Activated B cell treated with CpG ODN at 0.5 μM for 24 hours (primary cell): ENCODE data around the gene SIX1. TPM values are rescaled to one million over a fixed set of nuclear protein-coding genes. Genes with fewer than 3 reads are reported as not detected.

ENCODE experiments used
- ATAC-seq: fragments of 200-7000 bp; cut with Tn5 transposase; one replicate; pipeline ENCODE4 v1.10.0; 2021; ENCODE audit warnings: low read depth, mild to moderate bottlenecking, moderate library complexity
- CTCF ChIA-PET: fragments of 350-600 bp; sonication (Branson Sonifier 250); formaldehyde crosslinking; loops from one replicate; lab custom pipeline; 2021; ENCODE audit warnings: antibody characterized with exemption; lab: Charles Lee
- POLR2A ChIA-PET: fragments of 350-600 bp; sonication (Branson Sonifier 250); formaldehyde crosslinking; loops from one replicate; lab custom pipeline; 2021; ENCODE audit warnings: antibody characterized with exemption; lab: Charles Lee
- DNase-seq: peaks from one replicate; pipeline ENCODE4 v3.0.0; 2022
- H3K27ac Mint-ChIP-seq: one replicate; pipeline ENCODE4 v1.8.0; 2020; ENCODE audit warnings: mixed read lengths
- H3K27me3 Mint-ChIP-seq: one replicate; pipeline ENCODE4 v1.8.0; 2021; ENCODE audit warnings: mixed read lengths
- H3K36me3 Mint-ChIP-seq: one replicate; pipeline ENCODE4 v1.8.0; 2021; ENCODE audit warnings: low read depth, mixed read lengths
- H3K4me1 Mint-ChIP-seq: one replicate; pipeline ENCODE4 v1.8.0; 2021; ENCODE audit warnings: mixed read lengths
- H3K4me3 Mint-ChIP-seq: one replicate; pipeline ENCODE4 v1.8.0; 2020; ENCODE audit warnings: mild to moderate bottlenecking, mixed read lengths
- H3K9me3 Mint-ChIP-seq: one replicate; pipeline ENCODE4 v1.8.0; 2020; ENCODE audit warnings: mixed read lengths
- intact Hi-C: fragments of 100-400 bp; cut with micrococcal nuclease; formaldehyde crosslinking; loops from one replicate; pipeline ENCODE4 v1.15.1; 2024
- total RNA-seq: library from RNA; stranded (reverse); gene quantifications from 2 replicates; pipeline ENCODE4 v1.2.3, GENCODE V29; 2022
- TF ChIP-seq, protein P1 (sequence below): fragments of 200-600 bp; IDR thresholded peaks from one replicate; pipeline ENCODE4 v1.8.0; 2022; ENCODE audit warnings: antibody characterized with exemption, mild to moderate bottlenecking

The SIX1 gene
- total RNA-seq: not detected in 2 replicates

DNA sequence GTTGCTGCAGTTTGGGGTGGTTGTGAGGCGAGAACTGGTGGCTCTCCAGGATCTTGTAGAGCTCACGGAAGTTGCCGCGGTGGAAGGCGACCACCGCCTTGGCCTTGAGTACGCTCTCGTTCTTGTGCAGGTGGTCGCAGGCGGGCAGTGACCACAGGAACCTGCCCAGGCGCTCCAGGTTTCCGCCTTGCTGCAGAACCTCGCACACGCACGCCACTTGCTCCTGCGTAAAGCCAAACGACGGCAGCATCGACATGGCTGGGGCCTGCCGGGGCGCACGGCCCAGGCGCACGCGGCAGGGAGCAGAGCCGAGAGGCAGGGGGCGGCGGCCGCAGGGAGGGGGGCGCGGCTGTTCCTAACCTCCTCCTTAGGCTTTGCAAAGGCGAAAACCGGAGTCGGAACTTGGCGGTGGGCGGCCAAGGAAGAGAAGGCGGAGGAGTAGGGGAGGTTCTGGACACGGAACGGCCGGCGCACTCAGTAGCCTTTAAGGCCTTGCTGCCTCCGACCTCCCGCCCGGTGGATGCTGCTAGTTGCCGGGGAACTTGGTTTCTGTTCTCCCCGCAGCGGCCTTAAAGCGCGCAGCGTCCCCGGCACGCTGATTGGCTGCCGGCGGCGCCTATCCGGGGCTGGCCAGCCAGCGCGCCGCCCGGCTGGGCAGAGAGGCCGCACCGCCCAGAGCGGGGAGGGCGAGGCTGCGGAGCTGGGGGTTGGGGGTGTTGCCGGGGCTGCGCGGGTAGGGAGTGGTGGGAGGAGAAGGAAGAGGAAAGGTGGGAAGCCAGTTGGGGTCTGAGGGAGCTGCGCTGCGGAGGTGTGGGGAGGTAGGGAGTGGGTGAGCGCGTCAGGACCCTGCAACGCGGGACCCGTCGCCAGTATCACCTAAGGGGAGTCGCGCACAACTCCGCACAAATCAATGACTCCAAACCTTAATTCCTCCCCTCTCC is at the start of gene SIX1:
Gene SIX1, minus strand, starts transcription at position 544 of the 941 bp plus-strand sequence. Its CDS starts 288 bp downstream, at position 256.
- peak; percentile 27 for DNase-seq

DNA sequence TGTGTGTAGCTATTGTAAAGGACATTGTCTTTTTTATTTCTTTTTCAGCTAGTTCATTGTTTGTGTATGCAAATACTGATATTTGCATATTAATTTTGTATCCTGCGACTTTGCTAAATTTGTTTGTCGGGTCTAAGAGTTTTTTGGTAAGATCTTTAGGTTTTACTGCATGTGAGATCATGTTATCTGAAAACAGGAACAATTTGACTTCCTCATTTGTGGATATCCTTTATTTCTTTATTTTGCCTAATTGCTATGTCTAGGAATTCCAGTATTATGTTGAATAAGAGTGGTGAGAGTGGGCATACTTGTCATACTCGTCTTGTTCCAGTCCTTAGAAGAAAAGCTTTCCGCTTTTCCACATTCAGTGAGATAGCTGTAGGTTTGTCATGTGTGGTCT is 46.0 kb upstream of the SIX1 start:
- TF ChIP-seq, protein P1, sequence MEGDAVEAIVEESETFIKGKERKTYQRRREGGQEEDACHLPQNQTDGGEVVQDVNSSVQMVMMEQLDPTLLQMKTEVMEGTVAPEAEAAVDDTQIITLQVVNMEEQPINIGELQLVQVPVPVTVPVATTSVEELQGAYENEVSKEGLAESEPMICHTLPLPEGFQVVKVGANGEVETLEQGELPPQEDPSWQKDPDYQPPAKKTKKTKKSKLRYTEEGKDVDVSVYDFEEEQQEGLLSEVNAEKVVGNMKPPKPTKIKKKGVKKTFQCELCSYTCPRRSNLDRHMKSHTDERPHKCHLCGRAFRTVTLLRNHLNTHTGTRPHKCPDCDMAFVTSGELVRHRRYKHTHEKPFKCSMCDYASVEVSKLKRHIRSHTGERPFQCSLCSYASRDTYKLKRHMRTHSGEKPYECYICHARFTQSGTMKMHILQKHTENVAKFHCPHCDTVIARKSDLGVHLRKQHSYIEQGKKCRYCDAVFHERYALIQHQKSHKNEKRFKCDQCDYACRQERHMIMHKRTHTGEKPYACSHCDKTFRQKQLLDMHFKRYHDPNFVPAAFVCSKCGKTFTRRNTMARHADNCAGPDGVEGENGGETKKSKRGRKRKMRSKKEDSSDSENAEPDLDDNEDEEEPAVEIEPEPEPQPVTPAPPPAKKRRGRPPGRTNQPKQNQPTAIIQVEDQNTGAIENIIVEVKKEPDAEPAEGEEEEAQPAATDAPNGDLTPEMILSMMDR: no peak
- CTCF ChIA-PET: no interaction called here
- intact Hi-C loops: no loop called here

More for the DNA sequence above, at the start of gene SIX1:
- peak; percentile 64 for ATAC-seq
- Mint-ChIP-seq H3K27ac (no peak within 1 kb of the TSS), H3K27me3 (peaks cover 79% of the 10 kb centered on the region), H3K4me3 (peak within 1 kb of the TSS; percentile 60), H3K9me3 (peaks cover 11% of the 10 kb centered on the region), H3K36me3 (peaks cover 5% of the 10 kb centered on the region), H3K4me1 (peaks cover 31% of the 10 kb centered on the region)
- TF ChIP-seq, protein P1: no peak
- intact Hi-C loops: loop anchor here (2.0 kb wide), 1 partner anchor 134 kb away; no protein-coding TSS in a partner anchor
- ChIA-PET CTCF (no interaction called here), POLR2A (no interaction called here)

DNA sequence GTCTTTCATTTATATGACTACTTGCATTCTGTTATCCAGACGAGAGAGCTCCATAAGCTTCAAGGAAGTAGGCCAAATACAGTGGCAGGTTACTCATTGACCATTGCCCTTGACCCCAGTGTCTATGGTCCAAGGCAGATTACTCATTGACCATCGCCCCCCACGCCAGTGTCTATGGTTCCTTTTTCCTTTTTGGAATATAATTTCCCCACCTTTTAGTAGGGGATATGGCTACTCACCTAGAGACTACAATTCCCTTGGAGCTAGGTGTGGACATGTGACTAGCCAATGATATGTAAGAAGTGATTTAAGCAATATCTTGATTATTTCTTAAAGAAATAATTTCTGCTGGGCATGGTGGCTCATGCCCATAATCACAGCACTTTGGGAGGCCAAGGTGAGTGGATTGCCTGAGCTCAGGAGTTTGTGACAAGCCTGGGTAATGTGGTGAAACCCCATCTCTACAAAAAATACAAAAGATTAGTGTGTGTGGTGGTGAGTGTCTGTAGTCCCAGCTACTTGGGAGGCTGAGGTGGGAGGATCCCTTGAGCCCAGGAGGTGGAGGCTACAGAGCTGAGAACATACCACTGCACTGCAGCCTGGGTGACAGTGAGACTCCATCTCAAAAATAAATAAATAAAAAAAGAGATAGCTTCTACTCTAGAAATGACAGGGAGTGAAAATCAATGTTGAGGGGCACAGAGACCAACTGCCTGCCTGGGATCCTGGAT is 42.3 kb upstream of the SIX1 start:
- DNase-seq (no peak), ATAC-seq (no peak)
- H3K4me1 Mint-ChIP-seq: no peaks in the 10 kb centered on the region
- ChIA-PET CTCF (no interaction called here), POLR2A (no interaction called here)
- TF ChIP-seq, protein P1: no peak
- H3K27me3 Mint-ChIP-seq: peaks cover 7% of the 10 kb centered on the region
- no peaks in the 10 kb centered on the region for H3K9me3 Mint-ChIP-seq
- no peak overlapping the region for H3K27ac Mint-ChIP-seq
- no peak overlapping the region for H3K4me3 Mint-ChIP-seq
- intact Hi-C loops: no loop called here
- no peaks in the 10 kb centered on the region for H3K36me3 Mint-ChIP-seq

More for the DNA sequence above, 46.0 kb upstream of the SIX1 start:
- Mint-ChIP-seq H3K4me3 (no peak overlapping the region), H3K27ac (no peak overlapping the region), H3K36me3 (no peaks in the 10 kb centered on the region), H3K4me1 (no peaks in the 10 kb centered on the region), H3K27me3 (peaks cover 13% of the 10 kb centered on the region), H3K9me3 (peaks cover 9% of the 10 kb centered on the region)
- POLR2A ChIA-PET: no interaction called here
- ATAC-seq: no peak
- DNase-seq: no peak

DNA sequence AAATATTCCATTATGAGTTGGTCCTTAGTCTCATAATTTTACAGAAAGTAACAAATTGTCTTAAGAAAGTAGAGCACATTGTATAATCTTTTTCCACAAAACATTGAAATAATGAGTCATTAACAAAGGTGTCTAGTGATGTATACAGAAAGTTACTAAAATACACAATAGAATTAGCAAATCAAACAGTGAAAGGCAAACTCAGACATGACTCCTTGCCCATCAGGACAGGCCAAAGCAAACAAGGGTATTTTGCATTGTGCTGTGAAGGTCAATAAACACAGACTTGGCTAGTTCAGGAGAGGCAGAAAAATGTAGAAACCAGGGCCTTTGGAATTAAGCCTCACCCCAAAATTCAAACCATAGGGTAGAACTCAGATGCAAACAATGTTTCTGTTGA is 37.6 kb upstream of the SIX1 start:
- ChIA-PET POLR2A (no interaction called here), CTCF (no interaction called here)
- Mint-ChIP-seq H3K4me1 (no peaks in the 10 kb centered on the region), H3K4me3 (no peak overlapping the region), H3K27me3 (peaks cover 14% of the 10 kb centered on the region), H3K9me3 (no peaks in the 10 kb centered on the region), H3K36me3 (no peaks in the 10 kb centered on the region), H3K27ac (no peak overlapping the region)
- DNase-seq (no peak), ATAC-seq (no peak)
- intact Hi-C loops: no loop called here
- TF ChIP-seq, protein P1: no peak

DNA sequence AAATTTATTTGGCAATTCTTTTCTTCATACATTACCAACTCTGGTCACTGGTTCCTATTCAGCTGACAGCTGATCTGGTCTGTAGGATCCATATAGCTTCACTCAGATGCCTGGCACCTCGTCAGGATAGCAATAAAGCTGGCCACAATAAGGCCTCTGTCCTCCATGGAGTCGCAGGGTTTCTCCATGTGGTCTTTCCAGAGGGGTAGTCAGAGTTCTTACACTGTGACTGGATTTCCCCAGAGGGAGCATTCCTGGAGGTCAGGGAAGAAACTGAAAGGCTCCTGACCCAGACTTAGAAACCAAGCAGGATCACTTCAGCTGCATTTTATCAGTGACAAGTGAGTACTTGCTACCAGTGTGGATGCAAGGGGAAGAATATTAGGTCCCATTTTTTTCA is 34.9 kb upstream of the SIX1 start:
- H3K27me3 Mint-ChIP-seq: peaks cover 19% of the 10 kb centered on the region
- no peaks in the 10 kb centered on the region for H3K36me3 Mint-ChIP-seq
- peaks cover 3% of the 10 kb centered on the region for H3K9me3 Mint-ChIP-seq
- ATAC-seq (no peak), DNase-seq (no peak)
- TF ChIP-seq, protein P1: no peak
- CTCF ChIA-PET: no interaction called here
- no peak overlapping the region for H3K27ac Mint-ChIP-seq
- intact Hi-C loops: no loop called here
- POLR2A ChIA-PET: no interaction called here
- no peaks in the 10 kb centered on the region for H3K4me1 Mint-ChIP-seq
- no peak overlapping the region for H3K4me3 Mint-ChIP-seq
